GM19035 (cell line): Measurements from ENCODE around the gene CACNA1E.
"Not testable (repeated sequence)": the region's sequence is repeated elsewhere in the genome, so short reads cannot be mapped to it uniquely, and the experiment has no call there.

Source experiments
- ATAC-seq: cut with Tn5 transposase; IDR thresholded peaks from one replicate; pipeline ENCODE4 v1.9.1; 2021; ENCODE audit not compliant: unreplicated experiment

CACNA1E gene

GRCh38 chr1:181514298-181515290 lies 31.3 kb downstream of the CACNA1E start:
- ATAC-seq: peak; percentile 64

GRCh38 chr1:181516706-181517105 lies 33.4 kb downstream of the CACNA1E start:
- no peak for ATAC-seq

DNA sequence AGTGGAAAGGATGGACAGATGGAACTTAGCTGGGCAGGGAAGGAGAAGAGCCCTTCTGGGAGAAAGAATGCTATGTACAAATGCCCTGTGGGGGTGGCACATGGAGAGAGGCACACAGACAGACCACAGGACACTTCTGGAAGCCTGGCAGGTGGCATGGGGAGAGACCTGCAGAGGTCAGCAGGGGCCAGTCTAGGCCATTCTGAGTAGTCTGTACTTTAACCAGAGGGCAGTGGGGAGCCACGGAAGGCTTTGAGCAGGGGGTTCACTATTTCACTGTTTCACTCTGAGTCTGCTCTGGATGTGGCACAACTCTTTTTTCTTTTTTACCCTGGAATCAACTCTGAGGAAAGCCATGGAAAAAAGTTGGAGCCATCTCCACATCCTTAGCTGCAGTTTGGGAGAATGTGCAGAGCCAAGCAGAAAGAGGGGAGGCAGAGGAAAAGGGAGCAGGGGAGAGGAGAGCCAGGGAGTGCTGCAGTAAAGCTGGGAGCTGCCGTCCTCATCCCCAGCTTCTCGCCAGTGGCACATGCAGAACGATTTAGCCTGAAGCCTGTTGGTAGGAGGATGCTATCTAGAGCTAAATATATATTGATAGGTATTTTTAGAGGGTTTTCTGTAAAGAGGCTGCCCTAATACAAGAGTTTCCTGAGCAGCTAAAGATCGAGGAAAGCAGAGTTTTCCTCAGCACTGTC lies 34.0 kb downstream of the CACNA1E start:
- no peak for ATAC-seq

GRCh38 chr1:181518152-181518551 lies 34.8 kb downstream of the CACNA1E start:
- ATAC-seq: no peak

GRCh38 chr1:181522864-181523263 lies 39.5 kb downstream of the CACNA1E start:
- no peak for ATAC-seq

DNA sequence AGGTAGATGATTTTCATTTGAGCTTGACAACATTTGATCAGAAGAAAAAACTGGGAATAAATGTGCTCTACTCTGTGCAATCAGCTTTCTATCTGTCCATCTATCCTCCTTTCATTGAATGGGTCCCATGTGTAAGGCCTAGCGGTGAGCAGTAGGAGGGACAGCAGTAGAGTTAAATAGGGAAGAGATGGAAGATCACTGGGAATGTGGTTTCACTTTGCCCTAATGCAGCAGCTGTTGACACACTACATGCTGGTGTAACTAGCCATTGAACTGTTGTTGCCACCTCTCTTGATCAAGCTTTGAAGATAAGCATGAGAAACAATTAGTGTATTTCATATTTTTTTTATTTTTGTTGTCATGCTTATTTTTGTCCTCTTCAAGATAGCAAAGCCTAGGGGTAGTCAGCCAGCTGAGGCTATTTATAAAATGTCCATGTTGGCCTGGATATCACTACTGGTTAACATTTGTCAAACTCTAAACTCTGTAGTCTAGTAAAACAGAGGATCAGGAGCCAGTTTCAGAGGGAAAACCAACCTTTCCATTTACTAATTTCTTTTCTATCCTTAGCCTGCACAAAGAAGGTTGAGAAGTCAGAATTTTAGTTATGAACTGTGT lies 41.9 kb downstream of the CACNA1E start:
- no peak for ATAC-seq

- not testable (repeated sequence) for ATAC-seq
Observed at GRCh38 chr1:181528241-181528640, 44.9 kb downstream of the CACNA1E start.

DNA sequence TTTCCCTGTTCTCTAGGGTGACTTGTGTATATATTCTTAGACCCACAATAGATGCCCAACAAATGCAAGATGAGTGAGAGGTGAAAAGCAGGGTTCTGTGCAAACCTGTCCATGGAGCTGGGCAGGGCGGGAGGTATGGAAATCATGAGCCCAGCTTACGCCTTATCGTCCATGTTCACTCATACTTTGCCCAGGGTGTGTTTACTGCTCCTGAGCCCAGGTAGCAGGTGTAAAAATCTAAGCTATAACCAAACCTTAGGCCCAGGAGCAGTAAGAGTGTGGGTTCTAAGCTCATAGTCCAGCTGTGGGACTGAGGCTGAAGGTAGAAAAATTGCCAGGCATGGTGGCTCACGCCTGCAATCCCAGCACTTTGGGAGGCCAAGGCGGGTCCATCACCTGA lies 48.1 kb downstream of the CACNA1E start:
- ATAC-seq: no peak

DNA sequence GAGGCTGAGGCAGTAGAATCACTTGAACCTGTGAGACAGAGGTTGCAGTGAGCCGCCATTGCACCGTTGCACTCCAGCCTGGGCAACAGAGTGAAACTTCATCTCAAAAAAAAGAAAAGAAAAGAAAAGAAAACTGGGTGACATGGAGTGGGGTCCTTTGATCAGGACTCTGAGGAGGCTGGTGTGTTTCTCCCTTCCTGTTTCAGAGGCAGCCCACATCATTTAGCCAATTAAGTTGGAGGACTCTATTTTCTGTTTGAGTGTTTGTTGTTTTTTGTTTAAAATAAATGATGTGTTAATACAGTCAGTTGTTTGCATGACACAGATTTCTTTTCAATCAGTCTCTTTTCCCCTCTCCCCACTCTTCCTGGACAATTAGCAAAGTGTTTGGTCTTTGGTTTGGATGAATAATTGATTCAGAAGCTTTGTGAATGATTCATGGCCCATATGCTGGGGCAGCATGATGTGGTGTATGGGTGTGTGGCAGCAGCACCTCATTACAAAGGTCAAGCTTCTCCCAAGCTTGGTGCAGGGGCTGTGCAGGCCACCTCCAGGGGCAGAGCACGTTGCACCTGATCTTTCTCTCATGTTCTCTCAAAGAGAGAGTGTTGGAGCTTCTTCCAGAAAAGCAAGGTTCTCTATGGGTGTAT lies 48.8 kb downstream of the CACNA1E start:
- no peak for ATAC-seq

- ATAC-seq: no peak
Observed at GRCh38 chr1:181538836-181539235, 55.5 kb downstream of the CACNA1E start.

- ATAC-seq: no peak
Observed at GRCh38 chr1:181541458-181541857, 58.1 kb downstream of the CACNA1E start.

- ATAC-seq: no peak
Observed at GRCh38 chr1:181541947-181542346, 58.6 kb downstream of the CACNA1E start.

GRCh38 chr1:181542406-181542805 lies 59.1 kb downstream of the CACNA1E start:
- not testable (repeated sequence) for ATAC-seq

DNA sequence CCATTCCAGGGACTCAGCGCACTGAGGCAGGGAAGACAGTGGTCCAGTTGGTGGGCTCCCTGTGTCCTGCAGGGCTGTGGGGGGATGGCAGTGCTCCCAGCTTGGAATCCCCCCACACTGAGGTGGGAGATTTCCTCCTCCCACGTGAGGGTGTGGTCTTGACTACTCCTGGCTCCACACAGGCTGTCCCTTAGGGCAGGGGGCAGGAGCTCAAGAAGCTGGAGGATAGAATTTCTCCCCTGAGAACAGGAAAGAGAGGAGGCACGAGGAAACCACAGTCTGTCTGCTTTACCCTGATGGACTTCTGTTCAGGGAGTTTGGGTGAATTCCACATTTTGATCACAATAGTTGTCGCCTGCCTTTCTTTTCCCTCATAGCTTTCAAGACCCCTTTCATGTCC lies 62.1 kb downstream of the CACNA1E start:
- no peak for ATAC-seq

DNA sequence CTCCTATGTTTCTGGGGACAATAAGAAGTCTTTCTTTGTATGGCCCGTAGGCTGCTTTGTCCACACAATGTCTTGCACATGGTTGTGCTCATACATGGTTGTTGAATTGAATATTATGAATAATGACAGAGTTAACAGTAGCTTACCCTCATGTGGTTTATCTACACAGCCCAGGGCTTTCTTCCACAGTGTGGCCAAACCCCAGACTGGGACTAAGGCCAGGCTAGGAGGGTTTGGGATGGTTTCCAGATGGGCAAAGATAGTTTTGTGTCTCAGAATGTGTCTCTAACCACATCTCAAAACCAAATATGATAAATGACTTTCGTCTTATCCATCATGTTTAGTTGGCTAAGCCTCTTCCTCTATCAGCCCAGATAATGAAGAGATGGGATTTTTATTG lies 65.2 kb downstream of the CACNA1E start:
- no peak for ATAC-seq

GRCh38 chr1:181551249-181551648 lies 67.9 kb downstream of the CACNA1E start:
- no peak for ATAC-seq

DNA sequence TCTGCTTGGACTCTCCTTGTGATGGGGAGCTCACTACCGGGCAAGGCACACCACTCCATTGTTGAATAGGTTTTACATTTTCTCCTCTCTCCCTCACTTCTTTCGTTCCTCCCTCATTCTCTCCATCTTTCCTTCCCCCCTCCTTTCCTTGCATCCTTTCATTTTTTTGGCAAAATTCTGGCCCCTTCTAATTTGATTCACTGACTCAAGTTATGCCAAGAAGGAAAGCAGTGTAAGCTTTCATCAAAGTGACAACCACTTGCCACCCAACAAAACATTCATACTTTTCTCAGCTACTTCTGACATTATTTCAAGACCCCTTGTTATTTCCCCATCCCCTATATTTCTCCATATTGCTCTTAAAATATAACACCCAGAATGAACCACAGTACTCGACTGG lies 68.4 kb downstream of the CACNA1E start:
- ATAC-seq: no peak

DNA sequence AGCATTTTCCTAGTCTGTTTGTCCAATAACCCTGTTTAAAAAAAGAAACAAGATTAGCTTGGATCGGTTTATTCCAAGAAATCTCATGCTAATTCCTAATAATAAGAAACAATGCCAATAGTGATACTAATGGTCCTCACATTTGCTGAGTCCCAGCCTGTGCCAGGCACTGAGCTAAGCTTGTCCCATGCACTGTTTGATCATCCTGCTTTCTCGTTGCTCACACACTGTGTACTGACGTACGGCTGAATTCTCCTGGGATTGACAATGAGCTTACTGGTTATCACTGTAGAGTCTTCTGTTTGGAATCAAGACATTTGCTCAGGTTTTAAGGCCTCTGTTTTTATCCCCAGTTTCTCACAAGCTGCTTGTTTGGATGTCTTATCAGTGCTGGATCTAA lies 71.1 kb downstream of the CACNA1E start:
- no peak for ATAC-seq

GRCh38 chr1:181556631-181557030 lies 73.3 kb downstream of the CACNA1E start:
- ATAC-seq: no peak

GRCh38 chr1:181557313-181557712 lies 74.0 kb downstream of the CACNA1E start:
- no peak for ATAC-seq

DNA sequence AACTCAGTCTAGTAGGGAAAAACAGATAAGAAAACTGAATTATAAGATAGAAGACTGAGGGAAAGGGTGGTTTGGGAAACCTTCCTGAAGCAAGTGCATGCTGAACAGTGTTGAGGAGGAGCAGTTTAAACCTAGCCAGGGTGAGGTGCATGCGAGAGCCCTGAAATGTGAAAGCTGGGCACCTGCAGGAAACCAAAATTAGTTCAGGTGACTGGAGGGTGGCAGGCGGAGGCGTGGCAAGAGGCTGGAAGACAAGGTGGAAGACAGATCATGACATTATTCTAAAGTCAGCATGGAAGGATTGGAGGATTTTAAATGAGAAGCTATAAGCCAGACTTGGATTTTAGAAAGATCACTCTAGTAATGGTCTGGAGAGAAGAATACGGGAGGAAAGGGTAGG lies 75.1 kb downstream of the CACNA1E start:
- ATAC-seq: no peak
